Lower lobe of right lung (tissue), 2 donors: ENCODE measurements around the gene MRPS11. TPM values are rescaled to one million over a fixed set of nuclear protein-coding genes. Genes with fewer than 3 reads are reported as not detected.

ENCODE experiments used
- ATAC-seq, 2 donors: fragments of 200-7000 bp; cut with Tn5 transposase; one replicate each; pipeline ENCODE4 v1.9.1; 2020 to 2022; ENCODE audit warnings: mild to moderate bottlenecking in 2 of 2, moderate library complexity in 2 of 2
- DNase-seq: peaks from one replicate; pipeline ENCODE4 v3.0.0-alpha.2; 2020
- H3K27ac ChIP-seq: fragments of 200-600 bp; one replicate; pipeline ENCODE4 v1.8.0; 2022
- H3K27me3 ChIP-seq: fragments of 200-600 bp; one replicate; pipeline ENCODE4 v1.8.0; 2022; ENCODE audit warnings: low read depth
- H3K36me3 ChIP-seq: fragments of 200-600 bp; one replicate; pipeline ENCODE4 v1.8.0; 2022; ENCODE audit warnings: mild to moderate bottlenecking
- H3K4me1 ChIP-seq: fragments of 200-600 bp; one replicate; pipeline ENCODE4 v1.8.0; 2022
- H3K4me3 ChIP-seq: fragments of 200-600 bp; one replicate; pipeline ENCODE4 v1.8.0; 2022; ENCODE audit warnings: mild to moderate bottlenecking
- H3K9me3 ChIP-seq: fragments of 200-600 bp; one replicate; pipeline ENCODE4 v1.8.0; 2022
- intact Hi-C: fragments of 100-400 bp; cut with DNase I; formaldehyde crosslinking; loops from one replicate; pipeline ENCODE4 v1.11.0; 2022
- total RNA-seq: library from RNA; stranded (reverse); fragmentation: NEBNext Ultra II Directional; extraction: Animal tissue kit (Norgen Biotek cat#: 25700); gene quantifications from one replicate; pipeline ENCODE4 v1.2.1, GENCODE V29; 2021
- TF ChIP-seq, protein P1 (sequence below): fragments of 200-600 bp; IDR thresholded peaks from one replicate; pipeline ENCODE4 v1.8.0; 2022; ENCODE audit warnings: antibody characterized with exemption, mild to moderate bottlenecking
- donor health status: DM: no; HTN: yes; CAD: no; lungs with severe emphysema.

MRPS11 gene
- total RNA-seq, 1 donor from 2014 or later: 32.7 TPM

DNA sequence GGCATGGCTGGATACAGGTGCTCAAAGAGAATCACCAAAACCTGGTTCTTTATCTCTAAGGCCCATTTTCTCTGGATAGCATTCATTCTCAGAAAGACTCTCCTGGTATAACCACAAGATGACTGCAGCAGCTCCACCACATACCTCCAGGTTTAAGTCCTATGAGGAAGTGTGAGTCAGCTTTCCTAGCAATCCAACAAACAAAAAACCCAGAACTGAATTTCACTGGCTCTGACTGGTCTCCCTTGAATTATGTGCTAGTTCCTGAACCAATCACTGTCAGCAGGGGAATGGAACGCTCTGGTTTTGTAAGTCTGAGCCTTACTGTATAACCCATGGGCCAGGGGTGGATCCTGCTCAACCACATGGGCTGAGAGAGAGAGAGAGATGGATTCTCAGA is 27.5 kb upstream of the MRPS11 start:
- Histone ChIP-seq H3K27me3 (no peaks in the 10 kb centered on the region), H3K4me1 (no peaks in the 10 kb centered on the region), H3K4me3 (no peak overlapping the region), H3K9me3 (peaks cover 11% of the 10 kb centered on the region), H3K36me3 (no peaks in the 10 kb centered on the region), H3K27ac (no peak overlapping the region)
- ATAC-seq (no peak), DNase-seq (no peak)
- TF ChIP-seq, protein P1, sequence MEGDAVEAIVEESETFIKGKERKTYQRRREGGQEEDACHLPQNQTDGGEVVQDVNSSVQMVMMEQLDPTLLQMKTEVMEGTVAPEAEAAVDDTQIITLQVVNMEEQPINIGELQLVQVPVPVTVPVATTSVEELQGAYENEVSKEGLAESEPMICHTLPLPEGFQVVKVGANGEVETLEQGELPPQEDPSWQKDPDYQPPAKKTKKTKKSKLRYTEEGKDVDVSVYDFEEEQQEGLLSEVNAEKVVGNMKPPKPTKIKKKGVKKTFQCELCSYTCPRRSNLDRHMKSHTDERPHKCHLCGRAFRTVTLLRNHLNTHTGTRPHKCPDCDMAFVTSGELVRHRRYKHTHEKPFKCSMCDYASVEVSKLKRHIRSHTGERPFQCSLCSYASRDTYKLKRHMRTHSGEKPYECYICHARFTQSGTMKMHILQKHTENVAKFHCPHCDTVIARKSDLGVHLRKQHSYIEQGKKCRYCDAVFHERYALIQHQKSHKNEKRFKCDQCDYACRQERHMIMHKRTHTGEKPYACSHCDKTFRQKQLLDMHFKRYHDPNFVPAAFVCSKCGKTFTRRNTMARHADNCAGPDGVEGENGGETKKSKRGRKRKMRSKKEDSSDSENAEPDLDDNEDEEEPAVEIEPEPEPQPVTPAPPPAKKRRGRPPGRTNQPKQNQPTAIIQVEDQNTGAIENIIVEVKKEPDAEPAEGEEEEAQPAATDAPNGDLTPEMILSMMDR: no peak
- intact Hi-C loops: no loop called here

DNA sequence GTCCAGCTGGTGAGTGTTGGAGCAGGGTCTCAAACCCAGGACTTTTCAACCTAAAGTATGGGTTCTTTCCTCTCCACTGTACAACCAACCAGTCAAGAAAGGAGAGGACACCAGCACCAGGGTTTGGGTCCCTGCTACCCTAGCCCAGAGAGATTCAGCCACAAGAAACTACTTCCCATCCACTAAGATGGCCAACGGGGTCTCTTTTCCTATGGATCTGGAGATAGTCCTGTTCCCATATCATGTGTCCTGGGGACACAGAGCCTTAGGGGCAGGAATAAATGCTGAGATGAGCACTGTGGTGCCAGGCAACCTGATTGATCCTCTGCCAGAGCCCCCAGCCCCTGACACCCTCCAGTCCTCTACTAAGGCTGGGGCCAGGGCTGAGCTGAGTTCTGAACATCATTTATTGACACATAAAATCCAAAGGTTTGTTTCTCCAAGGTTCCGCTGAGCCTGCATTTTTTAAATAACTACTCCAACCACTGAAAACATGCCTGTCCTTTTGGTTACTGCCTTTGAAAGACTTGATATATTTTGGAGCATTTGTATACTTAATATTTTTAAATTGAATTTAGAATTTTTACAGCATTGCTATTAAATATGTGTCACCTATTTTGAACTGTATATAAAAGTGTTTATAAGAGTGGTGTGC is 26.3 kb upstream of the MRPS11 start:
- Histone ChIP-seq H3K9me3 (peaks cover 11% of the 10 kb centered on the region), H3K36me3 (no peaks in the 10 kb centered on the region), H3K27ac (no peak overlapping the region), H3K4me3 (no peak overlapping the region), H3K4me1 (no peaks in the 10 kb centered on the region), H3K27me3 (no peaks in the 10 kb centered on the region)
- TF ChIP-seq, protein P1: no peak
- DNase-seq: no peak
- no peak for ATAC-seq
- intact Hi-C loops: no loop called here

DNA sequence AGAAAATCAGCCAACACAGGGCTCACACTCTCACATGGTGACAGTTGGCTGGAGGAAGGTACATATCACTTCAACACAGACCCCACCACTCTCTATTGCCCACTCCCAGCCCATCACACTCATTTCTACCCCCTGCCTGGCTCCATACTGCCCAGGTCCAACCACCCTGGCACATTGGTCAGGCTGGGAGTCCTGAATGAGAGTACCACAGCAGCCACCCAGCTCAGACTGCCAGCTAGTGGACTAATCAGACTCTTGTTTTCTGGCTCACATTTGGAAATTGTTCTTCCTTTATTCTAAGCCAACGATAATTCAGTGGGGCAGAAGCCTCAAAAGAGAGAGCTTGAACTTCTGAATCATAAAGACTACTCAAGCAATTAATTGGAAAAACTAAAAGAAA is 20.3 kb upstream of the MRPS11 start:
- DNase-seq (no peak), ATAC-seq (no peak)
- H3K4me1 ChIP-seq: no peaks in the 10 kb centered on the region
- H3K4me3 ChIP-seq: no peak overlapping the region
- H3K27me3 ChIP-seq: peaks cover 13% of the 10 kb centered on the region
- no peak overlapping the region for H3K27ac ChIP-seq
- intact Hi-C loops: no loop called here
- peaks cover 11% of the 10 kb centered on the region for H3K9me3 ChIP-seq
- H3K36me3 ChIP-seq: no peaks in the 10 kb centered on the region
- TF ChIP-seq, protein P1: no peak

DNA sequence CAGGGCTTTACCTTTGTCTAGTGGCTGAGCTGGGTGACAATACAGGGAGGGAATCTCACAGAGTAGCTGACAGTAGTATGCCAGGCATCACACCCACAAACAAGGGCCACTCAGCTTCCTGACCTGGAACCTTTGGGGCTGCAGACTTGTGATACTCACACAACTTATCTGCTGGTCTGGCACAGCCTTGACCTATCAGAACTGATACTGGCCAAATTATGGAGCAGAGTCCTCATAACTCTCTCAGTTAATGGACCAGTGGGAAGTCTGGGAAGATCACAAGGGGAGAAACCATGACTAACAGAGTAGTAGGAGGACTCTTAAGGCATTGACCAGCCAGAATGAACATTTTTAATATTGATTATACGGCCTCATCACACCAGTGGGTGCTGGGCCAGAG is 19.8 kb upstream of the MRPS11 start:
- no peak overlapping the region for H3K27ac ChIP-seq
- H3K27me3 ChIP-seq: peaks cover 13% of the 10 kb centered on the region
- TF ChIP-seq, protein P1: no peak
- intact Hi-C loops: no loop called here
- DNase-seq (no peak), ATAC-seq (no peak)
- H3K36me3 ChIP-seq: no peaks in the 10 kb centered on the region
- H3K9me3 ChIP-seq: peaks cover 11% of the 10 kb centered on the region
- no peaks in the 10 kb centered on the region for H3K4me1 ChIP-seq
- no peak overlapping the region for H3K4me3 ChIP-seq

DNA sequence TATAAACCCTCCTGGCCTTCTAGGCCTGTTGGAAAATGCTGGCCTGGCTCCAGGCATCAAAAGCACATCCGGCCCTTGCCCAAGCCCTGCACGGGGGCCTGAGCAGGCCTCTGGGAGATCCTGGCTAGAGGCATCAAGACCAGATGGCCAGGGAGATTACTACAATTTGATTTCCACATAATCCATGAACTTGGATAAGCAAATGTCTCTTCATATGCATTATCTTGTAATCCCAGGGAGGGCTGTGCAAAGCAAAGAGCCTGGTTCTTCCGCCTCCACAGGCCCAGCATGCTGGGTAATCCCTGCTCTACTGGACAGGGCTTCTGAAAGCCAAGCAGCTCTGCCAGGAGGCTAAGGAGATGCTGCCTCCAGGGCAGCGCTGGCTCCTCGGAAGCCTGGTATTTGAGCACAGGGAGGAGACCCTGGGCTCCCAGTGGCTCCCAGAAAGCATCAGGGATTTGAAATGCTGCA is 18.5 kb upstream of the MRPS11 start:
- Histone ChIP-seq H3K36me3 (no peaks in the 10 kb centered on the region), H3K4me1 (no peaks in the 10 kb centered on the region), H3K9me3 (peaks cover 3% of the 10 kb centered on the region), H3K27ac (no peak overlapping the region), H3K4me3 (no peak overlapping the region), H3K27me3 (peaks cover 13% of the 10 kb centered on the region)
- TF ChIP-seq, protein P1: no peak
- DNase-seq (no peak), ATAC-seq (no peak)
- intact Hi-C loops: no loop called here
